Measurements from ENCODE around the gene WNT2B.

WNT2B gene

GRCh38 chr1:112507921-112508277 is 866 bp upstream of the WNT2B start:
- no peaks in the 10 kb centered on the region for H3K4me1 ChIP-seq (ENCODE audit: insufficient read depth, low read length)
- no peak overlapping the region for H3K4me2 ChIP-seq (ENCODE audit: insufficient read depth, low read length)
- H3K27me3 ChIP-seq (ENCODE audit: insufficient read depth, low read length, poor library complexity): peaks cover 8% of the 10 kb centered on the region
- no peaks in the 10 kb centered on the region for H3K79me2 ChIP-seq (ENCODE audit: insufficient read depth, low read length)
- H3K36me3 ChIP-seq (ENCODE audit: insufficient read depth, low read length): no peaks in the 10 kb centered on the region
- no peak overlapping the region for H2AFZ ChIP-seq (ENCODE audit: low read depth, low read length)
- no peak for TF ChIP-seq EZH2 (IDR thresholded peaks at IDR 0.05; ENCODE audit: borderline replicate concordance, low read depth, low read length, severe bottlenecking)
- TF ChIP-seq, protein P1, sequence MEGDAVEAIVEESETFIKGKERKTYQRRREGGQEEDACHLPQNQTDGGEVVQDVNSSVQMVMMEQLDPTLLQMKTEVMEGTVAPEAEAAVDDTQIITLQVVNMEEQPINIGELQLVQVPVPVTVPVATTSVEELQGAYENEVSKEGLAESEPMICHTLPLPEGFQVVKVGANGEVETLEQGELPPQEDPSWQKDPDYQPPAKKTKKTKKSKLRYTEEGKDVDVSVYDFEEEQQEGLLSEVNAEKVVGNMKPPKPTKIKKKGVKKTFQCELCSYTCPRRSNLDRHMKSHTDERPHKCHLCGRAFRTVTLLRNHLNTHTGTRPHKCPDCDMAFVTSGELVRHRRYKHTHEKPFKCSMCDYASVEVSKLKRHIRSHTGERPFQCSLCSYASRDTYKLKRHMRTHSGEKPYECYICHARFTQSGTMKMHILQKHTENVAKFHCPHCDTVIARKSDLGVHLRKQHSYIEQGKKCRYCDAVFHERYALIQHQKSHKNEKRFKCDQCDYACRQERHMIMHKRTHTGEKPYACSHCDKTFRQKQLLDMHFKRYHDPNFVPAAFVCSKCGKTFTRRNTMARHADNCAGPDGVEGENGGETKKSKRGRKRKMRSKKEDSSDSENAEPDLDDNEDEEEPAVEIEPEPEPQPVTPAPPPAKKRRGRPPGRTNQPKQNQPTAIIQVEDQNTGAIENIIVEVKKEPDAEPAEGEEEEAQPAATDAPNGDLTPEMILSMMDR (IDR thresholded peaks at IDR 0.05; ENCODE audit: borderline replicate concordance, extremely low read depth, low read length, poor library complexity, severe bottlenecking): no peak
- no peak overlapping the region for H3K9ac ChIP-seq (ENCODE audit: low read depth, low read length)
- no peak overlapping the region for H3K4me3 ChIP-seq (ENCODE audit: low read depth in 1 of 2, low read length in 2 of 2)
- H3K9me3 ChIP-seq (ENCODE audit: insufficient read depth, low read length, severe bottlenecking): no peaks in the 10 kb centered on the region
- H3K27ac ChIP-seq (ENCODE audit: low read length): no peak overlapping the region
- ATAC-seq (ENCODE audit: insufficient read depth, low read depth) (no peak), DNase-seq (no peak)
- H4K20me1 ChIP-seq (ENCODE audit: insufficient read depth, low read length): no peaks in the 10 kb centered on the region

DNA sequence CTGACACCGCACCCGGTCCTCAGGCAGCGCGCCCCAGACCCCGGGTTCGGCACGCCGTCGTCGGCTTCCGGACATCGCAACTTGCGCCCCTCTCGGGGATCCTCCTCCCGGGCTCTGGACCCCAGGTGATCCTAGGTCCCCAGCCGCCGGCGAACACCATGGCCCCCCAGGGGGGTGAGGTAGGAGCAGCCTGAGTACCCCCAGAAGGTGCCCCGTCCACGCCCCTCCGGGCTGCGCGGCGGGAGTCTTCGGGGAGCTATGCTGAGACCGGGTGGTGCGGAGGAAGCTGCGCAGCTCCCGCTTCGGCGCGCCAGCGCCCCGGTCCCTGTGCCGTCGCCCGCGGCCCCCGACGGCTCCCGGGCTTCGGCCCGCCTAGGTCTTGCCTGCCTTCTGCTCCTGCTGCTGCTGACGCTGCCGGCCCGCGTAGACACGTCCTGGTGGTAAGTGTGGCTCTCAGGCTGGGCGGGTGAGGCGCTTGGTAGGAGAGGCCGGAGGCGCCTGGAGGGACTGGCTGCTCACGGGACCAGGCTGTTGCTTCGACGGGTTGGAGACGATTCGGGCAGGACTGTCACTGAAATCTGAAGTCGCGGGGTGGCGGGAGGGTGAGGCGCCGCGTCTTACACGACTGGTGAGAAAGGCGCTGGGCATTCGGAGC is 367 bp downstream of the WNT2B start:
- H4K20me1 ChIP-seq (ENCODE audit: insufficient read depth, low read length): no peaks in the 10 kb centered on the region
- H3K9ac ChIP-seq (ENCODE audit: low read depth, low read length): no peak overlapping the region
- H2AFZ ChIP-seq (ENCODE audit: low read depth, low read length): no peak overlapping the region
- H3K4me3 ChIP-seq (ENCODE audit: low read depth in 1 of 2, low read length in 2 of 2): no peak overlapping the region
- no peaks in the 10 kb centered on the region for H3K4me1 ChIP-seq (ENCODE audit: insufficient read depth, low read length)
- H3K4me2 ChIP-seq (ENCODE audit: insufficient read depth, low read length): no peak overlapping the region
- DNase-seq: no peak
- no peaks in the 10 kb centered on the region for H3K9me3 ChIP-seq (ENCODE audit: insufficient read depth, low read length, severe bottlenecking)
- H3K27me3 ChIP-seq (ENCODE audit: insufficient read depth, low read length, poor library complexity): peaks cover 1% of the 10 kb centered on the region
- no peak for TF ChIP-seq EZH2 (IDR thresholded peaks at IDR 0.05; ENCODE audit: borderline replicate concordance, low read depth, low read length, severe bottlenecking)
- TF ChIP-seq, protein P1 (IDR thresholded peaks at IDR 0.05; ENCODE audit: borderline replicate concordance, extremely low read depth, low read length, poor library complexity, severe bottlenecking): no peak
- no peak for ATAC-seq (ENCODE audit: insufficient read depth, low read depth)
- H3K36me3 ChIP-seq (ENCODE audit: insufficient read depth, low read length): no peaks in the 10 kb centered on the region
- no peak overlapping the region for H3K27ac ChIP-seq (ENCODE audit: low read length)
- H3K79me2 ChIP-seq (ENCODE audit: insufficient read depth, low read length): no peaks in the 10 kb centered on the region

DNA sequence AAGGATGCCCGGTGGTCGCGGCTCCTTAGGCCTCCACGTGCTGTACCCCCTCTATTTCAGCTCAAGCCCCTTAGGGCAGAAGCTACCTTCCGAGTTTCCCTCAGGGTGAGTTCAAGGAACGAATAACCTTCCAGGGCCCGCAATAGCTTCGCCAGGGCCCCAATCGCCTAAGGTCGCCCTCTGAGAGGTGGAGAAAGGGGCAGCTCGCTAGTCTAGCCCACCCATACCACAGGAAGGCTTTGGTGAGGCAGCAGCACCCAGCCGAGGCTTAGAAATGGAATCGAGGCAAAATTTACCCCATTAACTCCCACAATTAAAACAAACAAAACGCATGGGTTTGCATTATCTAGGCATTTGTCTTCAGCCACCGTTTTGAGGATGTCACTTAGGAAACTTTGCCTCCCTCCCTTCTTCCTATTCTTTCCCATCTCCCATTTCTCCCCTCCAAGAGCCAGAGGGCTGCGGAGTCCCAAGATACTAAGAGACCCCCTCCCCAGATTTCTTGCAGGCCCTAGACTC is 954 bp downstream of the WNT2B start:
- no peaks in the 10 kb centered on the region for H4K20me1 ChIP-seq (ENCODE audit: insufficient read depth, low read length)
- DNase-seq: no peak
- H3K9ac ChIP-seq (ENCODE audit: low read depth, low read length): no peak overlapping the region
- no peak overlapping the region for H3K4me2 ChIP-seq (ENCODE audit: insufficient read depth, low read length)
- H3K27ac ChIP-seq (ENCODE audit: low read length): no peak overlapping the region
- no peak for ATAC-seq (ENCODE audit: insufficient read depth, low read depth)
- H3K9me3 ChIP-seq (ENCODE audit: insufficient read depth, low read length, severe bottlenecking): no peaks in the 10 kb centered on the region
- H3K79me2 ChIP-seq (ENCODE audit: insufficient read depth, low read length): no peaks in the 10 kb centered on the region
- no peaks in the 10 kb centered on the region for H3K27me3 ChIP-seq (ENCODE audit: insufficient read depth, low read length, poor library complexity)
- TF ChIP-seq, protein P1 (IDR thresholded peaks at IDR 0.05; ENCODE audit: borderline replicate concordance, extremely low read depth, low read length, poor library complexity, severe bottlenecking): no peak
- no peak for TF ChIP-seq EZH2 (IDR thresholded peaks at IDR 0.05; ENCODE audit: borderline replicate concordance, low read depth, low read length, severe bottlenecking)
- no peak overlapping the region for H3K4me3 ChIP-seq (ENCODE audit: low read depth in 1 of 2, low read length in 2 of 2)
- no peak overlapping the region for H2AFZ ChIP-seq (ENCODE audit: low read depth, low read length)
- H3K4me1 ChIP-seq (ENCODE audit: insufficient read depth, low read length): no peaks in the 10 kb centered on the region
- no peaks in the 10 kb centered on the region for H3K36me3 ChIP-seq (ENCODE audit: insufficient read depth, low read length)
